ENCODE results near the gene FBXW8. TPM values are rescaled to one million over a fixed set of nuclear protein-coding genes. Genes with fewer than 3 reads are reported as not detected.

FBXW8 gene, protein sequence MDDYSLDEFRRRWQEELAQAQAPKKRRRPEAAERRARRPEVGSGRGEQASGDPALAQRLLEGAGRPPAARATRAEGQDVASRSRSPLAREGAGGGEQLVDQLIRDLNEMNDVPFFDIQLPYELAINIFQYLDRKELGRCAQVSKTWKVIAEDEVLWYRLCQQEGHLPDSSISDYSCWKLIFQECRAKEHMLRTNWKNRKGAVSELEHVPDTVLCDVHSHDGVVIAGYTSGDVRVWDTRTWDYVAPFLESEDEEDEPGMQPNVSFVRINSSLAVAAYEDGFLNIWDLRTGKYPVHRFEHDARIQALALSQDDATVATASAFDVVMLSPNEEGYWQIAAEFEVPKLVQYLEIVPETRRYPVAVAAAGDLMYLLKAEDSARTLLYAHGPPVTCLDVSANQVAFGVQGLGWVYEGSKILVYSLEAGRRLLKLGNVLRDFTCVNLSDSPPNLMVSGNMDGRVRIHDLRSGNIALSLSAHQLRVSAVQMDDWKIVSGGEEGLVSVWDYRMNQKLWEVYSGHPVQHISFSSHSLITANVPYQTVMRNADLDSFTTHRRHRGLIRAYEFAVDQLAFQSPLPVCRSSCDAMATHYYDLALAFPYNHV
- 15.6 TPM for total RNA-seq
- polyA plus RNA-seq = 8.6 TPM

DNA sequence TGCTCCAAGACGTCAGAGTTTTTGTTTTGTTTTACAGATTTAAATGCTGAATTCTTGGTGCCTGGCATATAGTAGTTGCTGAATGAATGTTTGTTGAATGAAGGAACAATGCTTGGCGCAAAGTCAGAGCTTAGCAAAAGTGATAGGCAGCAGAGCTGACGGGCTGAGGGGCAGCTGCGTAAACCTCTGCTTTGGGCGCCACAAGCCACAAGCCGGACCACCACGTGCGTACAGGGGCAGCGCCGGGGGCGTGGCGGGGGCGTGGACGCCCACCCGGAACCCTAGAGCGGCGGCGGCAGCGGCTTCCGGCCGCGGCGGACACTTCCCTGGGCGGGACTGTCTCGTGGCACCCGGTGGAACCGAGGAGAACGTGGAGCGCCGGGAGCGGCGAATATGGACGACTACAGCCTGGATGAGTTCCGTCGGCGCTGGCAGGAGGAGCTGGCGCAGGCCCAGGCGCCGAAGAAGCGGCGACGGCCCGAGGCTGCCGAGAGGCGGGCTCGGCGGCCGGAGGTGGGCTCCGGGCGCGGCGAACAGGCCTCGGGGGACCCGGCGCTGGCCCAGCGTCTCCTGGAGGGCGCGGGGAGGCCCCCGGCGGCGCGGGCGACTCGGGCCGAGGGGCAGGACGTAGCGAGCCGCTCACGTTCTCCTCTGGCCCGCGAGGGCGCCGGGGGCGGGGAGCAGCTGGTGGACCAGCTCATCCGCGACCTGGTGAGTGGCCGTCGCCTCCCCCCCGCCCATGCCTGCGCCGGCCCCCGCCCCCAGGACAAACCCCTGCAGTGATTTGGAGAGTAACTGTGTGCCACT, at the start of gene FBXW8:
TSS of gene FBXW8 (plus strand) at position 306 of the 807 bp plus-strand sequence. CDS start at position 394, 88 bp downstream.
- H3K27ac ChIP-seq (ENCODE audit: low read depth) = no peak within 1 kb of the TSS
- H3K4me3 ChIP-seq (ENCODE audit: low read depth, low read length) = peak within 1 kb of the TSS; percentile 98
- WGBS = under 1% methylated on average over 82 of the region's 82 CpGs
- H3K4me1 ChIP-seq (ENCODE audit: insufficient read depth) = no peaks in the 10 kb centered on the region
- no peak for DNase-seq (ENCODE audit: extremely low spot score)
- no peaks in the 10 kb centered on the region for H3K36me3 ChIP-seq (ENCODE audit: insufficient read depth)

DNA sequence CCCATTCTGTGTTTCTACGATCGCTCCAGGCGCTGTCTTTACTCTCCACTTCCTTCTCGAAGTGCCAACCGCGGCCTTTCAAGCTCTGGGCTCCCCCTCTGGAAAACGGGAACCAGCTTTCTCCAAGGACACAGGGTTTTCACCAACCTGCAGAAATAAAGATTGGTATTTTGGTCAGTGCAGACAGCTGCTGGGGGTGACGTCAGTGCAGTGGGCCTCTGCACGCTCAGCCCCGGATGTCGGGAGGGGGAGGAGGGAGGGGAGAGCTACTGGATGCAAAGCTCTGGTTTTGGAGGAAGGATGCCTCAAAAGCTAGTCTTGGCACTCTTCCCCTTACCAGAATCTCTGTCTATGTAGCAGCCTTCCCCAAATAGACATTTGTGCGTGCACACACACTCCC, 49.4 kb upstream of the FBXW8 start:
- H3K27ac ChIP-seq (ENCODE audit: low read depth) = no peak overlapping the region
- no peak overlapping the region for H3K4me3 ChIP-seq (ENCODE audit: low read depth, low read length)
- no peaks in the 10 kb centered on the region for H3K4me1 ChIP-seq (ENCODE audit: insufficient read depth)
- 22% methylated on average over 12 of the region's 12 CpGs for WGBS
- no peak for DNase-seq (ENCODE audit: extremely low spot score)
- H3K36me3 ChIP-seq (ENCODE audit: insufficient read depth) = no peaks in the 10 kb centered on the region

DNA sequence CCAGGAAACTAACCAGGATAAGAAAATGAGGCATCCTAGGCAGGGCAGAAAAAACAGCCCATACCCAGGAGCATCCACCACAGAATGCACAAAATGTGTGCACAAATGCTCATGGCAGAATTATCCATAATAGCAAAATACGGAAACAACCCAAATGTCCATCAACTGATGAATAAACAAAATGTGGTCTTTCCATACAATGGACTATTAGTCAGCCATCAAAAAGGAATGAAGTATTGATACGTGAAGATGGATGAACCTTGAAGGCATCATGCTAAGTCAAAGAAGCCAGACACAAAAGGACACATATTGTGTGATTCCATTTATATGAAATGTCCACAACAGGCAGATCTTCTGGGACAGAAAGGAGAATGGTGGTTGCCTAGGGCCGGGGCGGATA, 48.6 kb upstream of the FBXW8 start:
- Histone ChIP-seq H3K4me3 (ENCODE audit: low read depth, low read length) (no peak overlapping the region), H3K4me1 (ENCODE audit: insufficient read depth) (no peaks in the 10 kb centered on the region), H3K27ac (ENCODE audit: low read depth) (no peak overlapping the region), H3K36me3 (ENCODE audit: insufficient read depth) (no peaks in the 10 kb centered on the region)
- WGBS = 97% methylated on average over 4 of the region's 4 CpGs
- no peak for DNase-seq (ENCODE audit: extremely low spot score)

DNA sequence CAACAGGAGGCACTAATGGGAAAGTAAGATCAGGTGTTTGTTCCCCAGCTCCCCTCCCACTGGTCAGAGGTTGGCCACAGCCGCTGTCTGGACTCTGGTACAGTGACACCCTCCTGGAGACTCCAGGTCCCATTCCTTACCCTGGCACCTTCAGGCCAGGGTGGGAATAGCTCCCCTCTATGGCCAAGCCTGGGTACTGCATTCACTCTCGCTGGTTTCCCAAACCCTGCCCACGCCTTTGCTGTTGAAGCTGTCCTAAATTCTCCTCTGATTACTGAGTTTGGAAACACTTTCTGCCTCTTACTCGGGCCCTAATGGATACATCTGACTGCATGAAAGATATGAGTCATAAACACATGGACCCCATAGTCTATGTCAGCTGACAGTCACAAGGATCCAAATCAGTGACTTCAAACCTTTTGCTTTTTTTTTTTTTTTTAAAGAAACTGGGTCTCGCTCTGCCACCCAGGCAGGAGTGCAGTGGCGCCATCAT, 47.4 kb upstream of the FBXW8 start:
- Histone ChIP-seq H3K27ac (ENCODE audit: low read depth) (no peak overlapping the region), H3K4me3 (ENCODE audit: low read depth, low read length) (no peak overlapping the region), H3K36me3 (ENCODE audit: insufficient read depth) (no peaks in the 10 kb centered on the region), H3K4me1 (ENCODE audit: insufficient read depth) (no peaks in the 10 kb centered on the region)
- 46% methylated on average over 6 of the region's 6 CpGs for WGBS
- DNase-seq (ENCODE audit: extremely low spot score) = no peak

DNA sequence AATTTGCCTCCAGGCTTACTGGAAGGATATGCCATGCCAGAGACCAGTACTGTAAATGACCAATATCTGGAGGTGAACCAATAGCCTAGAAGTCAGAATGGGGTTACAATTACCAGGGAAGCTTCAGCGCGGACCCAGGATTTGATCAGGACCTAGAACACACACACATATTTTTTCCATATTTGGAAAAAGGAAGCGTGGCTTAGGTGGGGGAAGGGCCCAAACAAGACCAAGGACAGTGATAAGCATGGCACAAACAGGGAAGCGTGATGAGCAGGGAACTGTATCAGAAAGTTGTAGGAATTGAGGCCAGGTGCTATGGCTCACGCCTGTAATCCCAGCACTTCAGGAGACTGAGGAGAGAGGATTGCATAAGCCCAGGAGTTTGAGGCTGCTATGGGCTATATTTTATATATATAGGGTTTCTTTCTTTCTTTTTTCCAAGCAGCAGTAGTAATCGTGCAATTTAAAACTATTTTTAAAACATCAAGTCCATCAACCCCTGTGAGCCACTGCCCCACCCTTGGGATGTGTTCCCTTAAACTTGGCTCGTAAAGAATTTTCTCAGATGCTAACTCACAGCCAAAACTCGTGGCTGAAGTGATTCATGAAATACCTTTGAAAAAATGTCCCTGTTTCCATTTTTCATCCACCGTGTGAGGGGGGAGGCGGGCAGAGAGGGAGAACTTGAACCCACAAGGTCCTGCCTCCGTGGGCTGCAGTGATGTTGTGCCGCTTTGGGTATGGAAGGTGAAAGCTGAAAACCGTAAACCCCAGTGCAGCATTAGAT, 46.2 kb upstream of the FBXW8 start:
- H3K4me3 ChIP-seq (ENCODE audit: low read depth, low read length) = no peak overlapping the region
- 47% methylated on average over 13 of the region's 13 CpGs for WGBS
- no peaks in the 10 kb centered on the region for H3K4me1 ChIP-seq (ENCODE audit: insufficient read depth)
- DNase-seq (ENCODE audit: extremely low spot score) = no peak
- no peaks in the 10 kb centered on the region for H3K36me3 ChIP-seq (ENCODE audit: insufficient read depth)
- H3K27ac ChIP-seq (ENCODE audit: low read depth) = no peak overlapping the region

DNA sequence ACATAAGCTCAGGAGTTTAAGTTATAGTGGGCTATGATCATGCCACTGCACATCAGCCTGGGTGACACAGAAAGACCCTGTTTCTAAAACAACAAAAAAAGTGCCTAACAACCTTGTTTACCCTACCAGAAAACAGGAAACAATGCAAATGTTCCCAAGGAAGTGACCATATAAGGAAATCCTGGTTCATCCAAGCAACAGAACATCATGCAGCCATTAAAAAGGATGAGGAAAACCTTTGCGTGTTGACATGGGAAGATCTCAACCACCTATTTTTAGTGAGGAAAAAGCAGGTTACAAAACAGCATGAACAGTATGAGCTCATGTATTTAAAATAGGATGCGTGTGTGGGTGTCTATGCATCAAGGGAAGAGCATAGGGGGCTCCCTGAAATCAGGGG, 43.2 kb upstream of the FBXW8 start:
- 88% methylated on average over 2 of the region's 2 CpGs for WGBS
- DNase-seq (ENCODE audit: extremely low spot score) = no peak
- no peak overlapping the region for H3K4me3 ChIP-seq (ENCODE audit: low read depth, low read length)
- no peaks in the 10 kb centered on the region for H3K4me1 ChIP-seq (ENCODE audit: insufficient read depth)
- no peak overlapping the region for H3K27ac ChIP-seq (ENCODE audit: low read depth)
- H3K36me3 ChIP-seq (ENCODE audit: insufficient read depth) = no peaks in the 10 kb centered on the region

DNA sequence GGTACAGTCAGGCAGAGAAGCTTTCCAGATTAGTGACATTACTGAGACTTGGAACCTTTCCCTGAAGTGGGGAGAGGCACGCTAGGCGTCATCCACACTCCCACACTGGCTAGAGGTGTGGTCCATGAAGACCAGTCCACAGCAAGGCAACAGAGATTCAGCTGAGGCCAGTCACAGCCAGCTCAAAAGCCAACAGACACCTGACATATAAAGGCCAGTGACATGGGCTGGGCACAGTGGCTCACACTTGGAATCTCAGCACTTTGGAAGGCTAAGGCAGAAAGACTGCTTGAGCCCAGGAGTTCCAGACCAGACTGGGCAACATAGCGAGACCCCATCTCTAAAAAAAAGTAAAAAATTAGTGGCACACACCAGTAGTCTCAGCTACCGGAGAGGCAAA, 40.4 kb upstream of the FBXW8 start:
- Histone ChIP-seq H3K4me1 (ENCODE audit: insufficient read depth) (no peaks in the 10 kb centered on the region), H3K4me3 (ENCODE audit: low read depth, low read length) (no peak overlapping the region), H3K36me3 (ENCODE audit: insufficient read depth) (no peaks in the 10 kb centered on the region), H3K27ac (ENCODE audit: low read depth) (no peak overlapping the region)
- 64% methylated on average over 4 of the region's 4 CpGs for WGBS
- DNase-seq (ENCODE audit: extremely low spot score) = no peak

DNA sequence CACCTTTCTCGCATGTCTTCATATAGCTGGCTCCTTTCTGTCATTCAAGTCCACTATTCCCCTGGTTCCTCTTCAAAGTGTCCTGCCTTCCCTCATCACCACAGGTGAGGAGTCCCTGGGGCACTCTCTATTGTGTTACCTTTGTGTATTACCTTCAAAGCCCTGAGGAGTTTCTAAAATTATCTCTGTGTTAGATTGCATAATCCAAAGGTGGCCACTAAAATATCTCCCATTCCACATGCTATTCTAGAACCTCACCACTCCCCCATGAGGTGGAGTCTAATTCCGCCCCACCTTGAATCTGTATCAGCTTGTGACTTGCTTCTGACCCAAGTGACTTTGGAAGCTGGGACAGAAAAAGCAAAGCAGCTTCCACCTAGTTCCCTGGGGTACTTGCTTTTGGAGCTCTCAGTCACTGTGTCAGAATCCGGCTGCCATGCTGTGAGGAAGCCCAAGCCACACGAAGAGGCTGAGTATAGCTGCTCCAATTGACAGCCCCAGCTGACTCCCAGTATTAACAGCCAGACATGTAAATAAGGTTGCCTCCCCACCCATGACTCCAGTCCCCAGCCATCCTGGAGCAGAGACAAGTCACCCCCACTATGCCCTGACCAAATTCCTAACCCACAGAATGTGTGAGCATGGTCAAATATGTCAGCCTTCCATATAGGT, 36.3 kb upstream of the FBXW8 start:
- WGBS = 92% methylated on average over 4 of the region's 4 CpGs
- Histone ChIP-seq H3K36me3 (ENCODE audit: insufficient read depth) (no peaks in the 10 kb centered on the region), H3K4me3 (ENCODE audit: low read depth, low read length) (no peak overlapping the region), H3K27ac (ENCODE audit: low read depth) (no peak overlapping the region), H3K4me1 (ENCODE audit: insufficient read depth) (no peaks in the 10 kb centered on the region)
- no peak for DNase-seq (ENCODE audit: extremely low spot score)

DNA sequence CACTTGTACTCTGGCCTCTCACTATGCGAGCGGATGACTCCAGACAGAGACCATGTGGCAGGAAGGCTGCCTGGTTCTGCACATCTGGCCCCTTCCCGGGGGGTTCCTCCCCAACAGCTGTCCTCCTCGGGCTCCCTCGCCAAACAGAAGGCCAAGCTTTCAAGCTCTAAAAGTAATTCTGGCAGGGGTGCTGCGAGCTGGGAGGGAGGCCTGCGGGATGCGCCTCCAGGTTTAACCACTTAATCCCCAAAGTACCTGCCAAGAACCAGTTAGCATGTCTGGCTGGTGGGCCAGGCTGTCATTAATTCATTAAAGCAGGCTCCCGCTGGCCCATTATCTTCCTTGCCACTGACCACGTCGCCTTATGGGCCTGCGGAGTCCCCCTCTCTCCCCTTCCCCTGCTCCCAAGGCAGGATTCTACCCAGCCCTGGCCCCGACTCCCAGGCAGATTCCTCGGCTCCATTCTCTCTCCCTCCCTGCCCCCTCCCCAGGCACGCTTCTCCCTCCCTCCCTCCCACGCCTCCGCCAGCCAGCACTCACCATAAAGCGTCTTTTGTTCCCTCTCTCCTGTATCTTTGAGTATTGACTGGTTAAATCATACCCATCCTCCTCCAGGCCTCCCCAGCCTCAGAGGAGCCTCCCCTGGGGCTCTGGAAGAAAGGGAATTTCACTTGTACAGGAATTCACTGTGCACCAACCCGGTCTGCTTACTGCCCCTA, 34.4 kb upstream of the FBXW8 start:
- no peak overlapping the region for H3K27ac ChIP-seq (ENCODE audit: low read depth)
- DNase-seq (ENCODE audit: extremely low spot score) = no peak
- H3K36me3 ChIP-seq (ENCODE audit: insufficient read depth) = no peaks in the 10 kb centered on the region
- H3K4me1 ChIP-seq (ENCODE audit: insufficient read depth) = no peaks in the 10 kb centered on the region
- 6% methylated on average over 19 of the region's 19 CpGs for WGBS
- H3K4me3 ChIP-seq (ENCODE audit: low read depth, low read length) = no peak overlapping the region

DNA sequence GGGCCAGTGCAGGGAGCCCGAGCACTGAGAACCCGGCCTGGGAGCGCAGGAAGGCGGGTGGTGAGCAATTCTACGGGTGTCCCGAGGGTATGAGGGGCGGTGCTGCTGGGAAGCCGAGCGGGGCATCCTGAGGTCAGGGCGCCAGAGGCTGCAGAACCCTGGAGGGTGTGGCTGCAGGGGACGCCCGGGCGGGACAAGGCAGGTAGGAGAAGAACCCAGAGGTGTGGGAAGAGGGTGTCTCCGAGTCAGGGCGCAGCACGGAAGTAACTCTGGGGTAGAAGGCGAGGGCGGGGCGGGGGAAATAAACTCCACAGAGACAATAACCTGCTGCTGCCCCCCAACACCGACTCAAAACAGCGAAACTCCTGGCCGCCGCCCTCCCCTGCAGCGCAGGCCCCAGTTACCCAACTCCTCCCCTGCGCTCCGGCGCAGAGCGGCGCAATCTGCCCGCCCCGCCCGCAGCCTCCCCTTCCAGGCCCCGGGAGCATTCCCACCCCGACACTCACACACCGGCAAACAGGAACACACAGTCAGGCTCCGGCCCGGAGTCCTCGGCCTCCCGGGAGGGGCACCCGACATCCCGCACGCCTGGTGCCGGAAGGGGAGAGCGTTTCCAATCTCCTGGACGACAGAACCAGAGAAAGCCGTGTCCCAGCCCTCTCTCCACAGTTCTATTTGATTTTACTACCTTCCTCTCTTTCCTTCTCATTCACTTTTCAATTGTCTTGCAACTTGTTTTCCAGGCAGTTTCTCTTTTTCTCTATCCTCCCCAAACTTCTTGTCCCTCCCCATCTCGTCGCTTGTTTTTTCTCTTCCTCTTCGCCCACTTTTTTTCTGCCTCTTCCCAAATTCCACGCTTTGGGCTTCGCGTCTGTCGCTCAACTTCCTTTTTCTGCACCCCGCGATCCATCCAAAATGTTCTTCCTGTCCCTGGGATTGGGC, 31.9 kb upstream of the FBXW8 start:
- H3K36me3 ChIP-seq (ENCODE audit: insufficient read depth) = no peaks in the 10 kb centered on the region
- H3K27ac ChIP-seq (ENCODE audit: low read depth) = no peak overlapping the region
- DNase-seq (ENCODE audit: extremely low spot score) = no peak
- H3K4me1 ChIP-seq (ENCODE audit: insufficient read depth) = no peaks in the 10 kb centered on the region
- WGBS = 1% methylated on average over 55 of the region's 55 CpGs
- H3K4me3 ChIP-seq (ENCODE audit: low read depth, low read length) = no peak overlapping the region

DNA sequence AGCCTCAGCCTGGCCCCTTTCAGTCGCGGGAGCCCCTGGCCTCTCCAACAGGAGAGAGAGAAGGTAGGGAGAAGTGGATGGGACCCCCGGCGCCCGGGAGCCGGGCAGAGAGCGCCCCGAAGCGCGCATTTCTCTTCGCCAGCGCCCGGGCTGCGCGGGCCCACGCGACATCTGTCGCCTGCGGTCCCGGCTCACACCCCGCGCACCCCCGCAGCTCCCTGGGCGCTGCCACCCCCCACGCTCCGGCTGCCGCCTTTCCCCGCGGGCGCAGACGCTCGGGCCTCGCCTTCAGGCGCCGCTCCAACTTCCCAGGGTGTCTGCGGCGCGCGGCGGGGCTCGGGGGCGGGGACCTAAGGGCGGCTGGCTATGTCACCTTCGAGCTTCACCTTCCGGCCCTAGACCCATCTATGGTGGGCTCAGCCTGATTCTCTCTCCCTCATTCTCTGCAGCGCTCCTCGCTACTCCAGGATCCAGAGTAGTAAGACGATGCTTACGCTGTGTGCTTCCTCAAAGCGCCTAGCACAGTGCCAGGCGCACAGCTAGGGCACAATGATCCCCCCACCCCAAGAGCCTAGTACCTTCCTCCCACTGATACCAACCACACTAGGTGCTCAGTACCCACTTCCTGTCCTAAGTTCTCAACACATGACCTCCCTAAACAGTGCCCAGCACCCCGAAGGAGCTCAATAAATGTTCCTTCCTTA, 31.1 kb upstream of the FBXW8 start:
- H3K4me3 ChIP-seq (ENCODE audit: low read depth, low read length) = no peak overlapping the region
- WGBS = 2% methylated on average over 52 of the region's 52 CpGs
- DNase-seq (ENCODE audit: extremely low spot score) = no peak
- H3K27ac ChIP-seq (ENCODE audit: low read depth) = no peak overlapping the region
- H3K36me3 ChIP-seq (ENCODE audit: insufficient read depth) = no peaks in the 10 kb centered on the region
- H3K4me1 ChIP-seq (ENCODE audit: insufficient read depth) = no peaks in the 10 kb centered on the region
